Hematopoietic multipotent progenitor cell (in vitro differentiated cells): ENCODE results near the gene PBX1. TPM values are rescaled to one million over a fixed set of nuclear protein-coding genes. Genes with fewer than 3 reads are reported as not detected.

ENCODE experiments used
- DNase-seq, 3 donors: peaks; one replicate each; pipeline ENCODE4 v3.0.0-alpha.2; 2011 to 2015; ENCODE audit warnings: low read depth in 2 of 3, low spot score in 2 of 3
- total RNA-seq: library from RNA; depleted of rRNA; stranded (reverse); fragments of >200 nt; gene quantifications from one replicate; pipeline ENCODE4 v1.2.3, GENCODE V29; 2012

PBX1 gene
- total RNA-seq, 1 donor, result 26.9 TPM

DNA sequence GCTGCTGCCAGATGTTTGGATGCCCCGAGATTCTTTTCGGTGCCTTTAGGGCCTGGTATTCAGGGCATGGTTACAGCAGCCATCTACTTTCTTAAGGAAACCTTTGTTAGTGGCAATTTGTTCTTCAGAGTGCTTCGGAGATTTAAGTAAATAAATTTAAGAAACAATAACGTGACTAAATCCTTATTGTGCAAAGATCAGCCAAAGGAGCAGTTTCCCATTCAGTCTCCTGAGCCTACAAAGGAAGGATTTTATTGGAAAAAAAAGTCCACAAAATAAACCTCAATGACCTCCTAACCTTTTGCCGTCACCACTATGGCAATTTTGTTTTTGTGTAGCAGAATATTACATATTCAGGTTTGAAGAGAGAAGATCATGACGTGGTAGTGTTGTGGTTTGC is 231.1 kb downstream of the PBX1 start:
- no peak for DNase-seq

DNA sequence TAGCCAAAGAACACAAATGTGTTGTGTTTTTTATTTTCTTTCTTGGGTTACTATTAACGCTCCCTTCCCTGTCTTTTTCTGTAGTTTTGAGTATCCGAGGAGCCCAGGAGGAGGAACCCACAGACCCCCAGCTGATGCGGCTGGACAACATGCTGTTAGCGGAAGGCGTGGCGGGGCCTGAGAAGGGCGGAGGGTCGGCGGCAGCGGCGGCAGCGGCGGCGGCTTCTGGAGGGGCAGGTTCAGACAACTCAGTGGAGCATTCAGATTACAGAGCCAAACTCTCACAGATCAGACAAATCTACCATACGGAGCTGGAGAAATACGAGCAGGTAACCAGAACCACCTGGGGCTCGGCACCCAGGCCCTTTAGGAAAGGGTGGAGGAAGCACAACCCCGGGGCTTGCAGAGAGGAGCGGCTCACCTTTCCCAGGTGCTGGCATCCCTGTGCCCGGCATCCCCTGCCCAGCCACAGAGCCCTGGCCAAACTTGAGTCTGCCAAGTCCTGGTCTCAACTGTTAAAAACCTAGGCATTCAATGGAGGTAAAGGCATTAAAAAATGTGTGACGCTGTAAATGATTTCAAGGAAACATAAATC is 233.5 kb downstream of the PBX1 start:
- DNase-seq, result no peak

DNA sequence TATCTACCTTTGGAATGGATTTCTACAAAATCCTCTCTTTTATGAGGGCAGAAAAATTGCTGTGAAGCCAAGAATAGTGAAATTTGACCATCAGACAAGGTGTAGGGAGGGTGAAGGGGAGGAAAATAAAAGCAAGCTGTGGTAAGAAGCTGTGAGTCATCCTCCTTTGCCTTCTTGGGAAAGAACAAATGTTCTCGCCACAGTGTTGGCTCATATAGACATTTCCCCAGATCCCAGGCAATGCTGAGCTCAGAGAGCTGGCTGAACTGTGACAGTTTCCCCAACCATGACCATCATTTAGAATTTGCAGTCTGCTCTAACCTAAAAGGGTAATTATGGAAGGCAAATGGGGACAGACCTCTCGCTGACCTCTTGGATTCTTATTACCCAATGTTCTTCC is 235.4 kb downstream of the PBX1 start:
- DNase-seq, result no peak

DNA sequence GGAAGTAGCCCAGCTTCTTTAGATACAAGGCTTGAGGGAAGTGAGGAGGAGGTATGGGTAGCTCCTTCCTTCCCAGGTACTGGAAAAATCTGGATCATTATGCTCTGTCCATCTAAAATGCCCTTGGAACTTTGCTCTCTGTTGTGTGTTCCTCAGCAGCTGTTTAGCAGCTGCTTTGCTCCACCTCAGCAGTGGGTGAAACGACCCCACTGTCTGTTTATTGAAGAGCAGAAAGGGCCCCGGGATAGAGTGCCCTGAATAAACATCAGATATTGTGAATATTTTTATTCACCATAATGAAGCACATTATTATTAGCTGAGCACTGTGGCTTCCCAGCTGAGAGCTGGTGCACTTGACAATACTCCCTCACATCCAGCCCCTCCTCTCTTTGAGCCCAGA is 237.9 kb downstream of the PBX1 start:
- DNase-seq, result no peak

DNA sequence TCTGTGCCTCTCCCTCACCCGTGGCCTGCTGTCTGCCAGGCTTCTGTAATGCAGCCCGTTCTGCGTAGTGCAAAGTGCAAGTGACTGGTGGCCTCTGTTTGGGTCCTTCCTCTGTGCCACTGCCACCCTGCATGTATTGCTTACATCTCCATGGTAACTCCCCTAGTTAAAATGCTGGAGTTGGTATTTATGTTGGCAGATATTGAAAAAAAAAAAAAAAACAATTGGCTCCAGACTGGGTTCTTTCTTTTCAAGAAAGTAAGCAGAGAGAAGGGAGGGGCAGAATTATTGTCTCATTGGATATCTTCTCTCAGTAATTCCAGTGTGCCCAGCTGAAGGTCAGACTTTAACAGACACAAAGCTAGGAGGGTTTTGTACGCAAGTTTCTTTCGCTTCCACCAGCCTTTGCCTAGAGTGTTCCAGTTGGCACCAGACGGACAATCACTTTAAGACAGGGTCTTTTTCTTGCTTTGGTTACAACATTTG is 242.3 kb downstream of the PBX1 start:
- no peak for DNase-seq

DNA sequence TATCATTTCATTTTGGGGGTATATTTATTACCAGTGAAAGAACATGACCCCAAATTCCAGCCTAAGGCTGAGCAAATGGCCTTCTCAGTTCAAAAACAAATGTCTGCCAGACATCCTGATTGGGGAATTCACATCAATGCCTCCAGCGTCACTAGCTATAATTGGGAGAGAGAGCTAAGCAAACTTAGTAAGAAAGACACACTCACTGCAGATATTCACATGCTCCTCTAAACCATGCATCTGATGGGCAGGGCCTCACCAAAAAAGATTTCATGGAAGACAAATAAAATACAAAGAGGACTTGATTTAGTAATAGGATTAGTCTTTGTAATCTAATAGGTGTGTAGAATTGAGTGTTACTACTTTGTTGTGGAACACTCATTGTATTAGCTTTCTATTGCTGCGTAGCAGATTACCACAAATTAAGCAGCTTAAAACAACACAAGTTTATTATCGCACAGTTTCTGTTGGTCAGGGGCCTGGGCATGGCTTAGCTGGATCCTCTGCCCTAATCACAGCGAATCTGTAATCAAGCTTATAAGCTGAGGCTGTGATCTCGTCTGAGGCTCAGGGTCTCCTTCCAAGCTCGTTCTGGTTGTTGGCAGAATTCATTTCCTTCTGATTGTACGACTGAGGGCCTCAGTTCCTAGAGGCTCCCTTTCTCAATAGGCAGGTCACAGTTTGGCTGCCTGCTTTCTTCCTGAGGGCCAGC is 243.0 kb downstream of the PBX1 start:
- no peak for DNase-seq

DNA sequence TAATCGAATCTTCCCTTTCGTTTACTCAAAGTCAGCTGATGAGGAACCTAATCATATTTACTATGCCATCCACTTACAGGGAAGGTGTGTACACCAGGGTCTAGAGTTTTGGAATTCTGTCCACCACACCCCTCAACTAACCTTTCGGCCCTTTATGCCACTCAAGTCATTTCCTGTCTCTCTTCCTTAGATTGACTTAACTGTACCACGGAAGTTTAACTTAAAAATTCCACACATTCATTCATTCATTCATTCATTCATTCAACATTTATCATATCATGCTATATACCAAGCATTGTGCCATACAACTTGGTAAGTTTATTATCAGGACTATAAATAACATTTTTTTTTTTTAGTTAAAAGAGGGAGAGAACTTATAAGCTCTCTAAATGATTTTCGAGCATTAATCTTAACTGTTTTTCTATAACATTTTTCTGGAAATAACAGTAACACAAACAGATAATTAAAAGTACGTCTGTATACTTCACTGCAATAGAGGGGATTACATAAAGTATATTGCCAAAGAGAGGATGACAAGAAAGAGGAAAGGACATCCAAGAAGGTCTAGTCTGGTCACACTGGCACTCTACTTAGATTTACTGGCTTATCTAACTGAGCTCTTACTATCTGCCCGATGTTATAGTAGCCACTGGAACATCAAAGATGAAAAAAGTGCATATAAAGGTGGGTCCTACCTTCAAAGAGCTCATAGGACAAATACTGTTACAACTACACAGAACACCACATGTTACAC is 243.7 kb downstream of the PBX1 start:
- no peak for DNase-seq

DNA sequence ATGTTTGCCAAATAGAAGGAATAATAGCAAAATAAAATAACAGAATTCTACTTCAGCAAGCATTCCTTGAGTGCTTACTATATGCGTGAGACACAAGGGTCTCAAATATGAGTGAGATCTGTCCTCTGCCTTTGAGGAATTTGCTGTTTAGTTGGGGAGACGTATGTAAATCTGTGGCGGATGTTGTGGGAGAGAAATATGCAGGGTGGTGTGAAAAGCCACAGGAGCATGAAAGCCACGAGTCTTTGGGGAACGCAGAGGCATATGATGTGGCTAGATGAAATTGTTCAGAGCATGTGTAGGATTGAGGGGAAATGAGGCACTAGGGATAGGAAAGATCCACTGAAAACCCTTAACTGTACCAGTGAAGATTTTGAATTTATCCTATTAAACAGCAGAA is 244.4 kb downstream of the PBX1 start:
- no peak for DNase-seq

DNA sequence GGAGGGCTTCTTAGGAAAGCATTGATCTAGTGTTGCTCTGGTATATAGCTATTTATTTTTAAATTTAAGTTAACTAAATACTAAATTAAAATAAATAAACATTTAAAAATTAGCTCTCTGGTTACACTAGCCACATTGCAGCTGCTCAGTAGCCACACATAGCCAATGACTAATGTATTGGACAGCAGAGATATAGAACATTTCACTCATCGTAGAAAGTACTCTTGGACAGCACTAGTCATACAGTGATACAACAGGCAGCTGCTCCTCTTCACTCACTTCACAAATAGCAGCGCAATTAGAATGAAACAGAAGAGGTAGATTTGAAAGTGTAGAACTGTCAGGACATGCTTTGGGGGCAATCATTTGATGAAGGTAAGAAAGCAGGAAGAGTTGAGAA is 245.4 kb downstream of the PBX1 start:
- no peak for DNase-seq

DNA sequence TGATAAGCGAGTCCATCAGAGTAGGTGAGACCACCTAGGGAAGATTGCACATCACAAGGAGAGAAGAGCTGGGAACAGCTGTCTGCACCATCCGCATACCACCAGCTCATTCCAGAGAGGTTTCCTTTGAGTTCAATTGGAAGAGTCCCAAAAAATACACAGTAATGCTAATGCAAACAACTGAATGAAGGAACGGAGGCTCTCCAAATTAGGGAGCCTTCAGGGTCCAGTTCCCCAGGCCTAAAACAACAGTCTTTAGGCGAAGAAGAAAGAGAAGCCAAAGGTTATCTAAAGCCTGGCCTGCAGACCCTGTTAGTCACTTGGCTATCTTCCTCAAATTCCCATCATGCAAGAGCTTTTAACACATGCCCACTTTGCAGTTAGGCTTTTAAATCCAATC is 246.4 kb downstream of the PBX1 start:
- no peak for DNase-seq

DNA sequence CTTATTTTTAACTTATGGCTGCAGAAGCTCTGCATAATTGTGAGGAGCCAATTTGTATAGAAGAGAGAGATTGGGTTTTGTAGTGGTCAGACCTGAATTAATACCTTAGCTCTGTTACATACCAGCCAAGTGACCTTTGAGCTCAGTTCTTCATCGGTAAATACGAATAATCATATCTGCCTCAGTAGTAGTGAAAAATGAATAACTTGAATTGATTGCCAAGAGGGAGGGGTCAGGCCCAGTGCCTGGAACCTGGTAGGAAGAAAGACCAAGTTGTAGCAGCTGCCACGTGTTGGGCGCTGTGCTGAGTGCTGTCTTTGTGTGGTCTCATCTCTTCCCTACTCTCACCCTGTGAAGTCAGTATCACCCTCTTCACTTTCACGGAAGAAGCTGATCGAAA is 247.5 kb downstream of the PBX1 start:
- DNase-seq, result no peak

DNA sequence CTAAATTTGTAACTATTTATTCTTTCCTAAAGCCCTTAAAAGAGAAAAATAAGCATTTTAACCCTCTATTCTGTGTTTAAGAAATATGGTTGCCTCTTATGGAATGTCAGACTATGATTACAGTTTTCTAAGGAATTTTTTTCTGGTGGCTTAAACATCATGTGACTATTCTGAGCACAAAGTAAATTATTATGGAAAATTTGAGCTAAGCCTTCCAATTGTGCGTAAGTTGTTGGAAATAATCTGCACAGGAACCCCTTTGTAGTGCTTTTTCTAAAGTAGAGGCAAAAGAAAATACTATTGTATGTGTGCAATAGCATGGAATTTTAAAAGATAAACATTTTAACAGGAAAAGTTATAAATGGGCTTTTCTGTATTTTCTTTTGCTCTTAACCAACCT is 254.8 kb downstream of the PBX1 start:
- no peak for DNase-seq

DNA sequence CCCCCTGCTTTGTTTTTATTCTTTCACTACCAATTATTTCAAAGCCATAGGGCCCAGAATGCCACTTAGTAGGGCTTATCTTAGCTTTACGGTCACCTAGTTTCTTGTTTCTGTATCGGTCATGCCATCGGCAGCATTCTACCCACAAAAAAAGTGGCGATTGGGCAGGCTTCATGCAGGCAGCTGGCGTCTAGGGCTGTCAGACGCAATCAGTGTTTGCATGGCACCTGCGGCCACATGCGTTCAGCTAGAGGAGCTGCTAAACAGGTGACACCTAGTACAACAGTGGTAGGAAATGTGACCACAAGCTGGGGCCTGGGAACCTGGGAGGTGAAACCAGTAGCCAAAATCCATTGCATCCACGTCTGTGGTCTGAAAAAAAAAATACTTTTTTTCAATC is 262.7 kb downstream of the PBX1 start:
- no peak for DNase-seq

DNA sequence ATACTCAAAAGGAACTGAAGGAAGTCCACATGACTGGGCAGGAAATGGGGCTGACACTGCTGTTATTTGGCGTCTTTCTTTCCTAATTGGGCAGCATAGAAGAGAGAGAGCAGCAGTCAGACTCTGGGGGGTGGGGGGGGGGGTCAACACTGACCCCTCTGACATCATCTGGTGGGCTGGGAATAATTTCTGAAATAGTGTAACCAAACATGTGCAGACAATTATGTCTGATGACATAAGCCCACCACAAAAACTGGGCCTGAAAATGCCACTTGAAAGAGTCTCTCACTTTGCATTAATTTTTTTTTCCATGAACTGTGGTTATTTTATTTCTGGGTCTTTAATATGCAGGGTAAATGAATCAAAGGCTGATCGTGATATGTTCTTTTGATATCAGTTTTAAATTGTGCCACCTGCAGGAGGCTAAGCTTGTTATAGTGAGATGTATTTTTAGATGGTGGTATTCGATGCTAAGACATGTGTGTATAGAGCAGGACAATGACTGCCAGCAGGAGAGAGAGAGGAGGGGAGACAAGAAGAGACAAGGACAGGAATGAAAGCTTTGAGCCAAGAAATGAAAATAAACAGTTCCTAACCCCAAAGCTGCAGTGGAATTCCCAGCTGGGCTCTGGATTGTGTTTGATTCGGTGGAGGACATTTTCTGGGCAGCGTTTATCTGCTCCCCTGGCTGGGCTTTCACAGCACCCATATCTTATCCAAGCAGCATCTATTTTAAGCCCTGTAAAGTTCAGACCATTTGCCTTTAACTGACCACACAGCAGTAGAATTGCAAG is 264.7 kb downstream of the PBX1 start:
- DNase-seq, result no peak

DNA sequence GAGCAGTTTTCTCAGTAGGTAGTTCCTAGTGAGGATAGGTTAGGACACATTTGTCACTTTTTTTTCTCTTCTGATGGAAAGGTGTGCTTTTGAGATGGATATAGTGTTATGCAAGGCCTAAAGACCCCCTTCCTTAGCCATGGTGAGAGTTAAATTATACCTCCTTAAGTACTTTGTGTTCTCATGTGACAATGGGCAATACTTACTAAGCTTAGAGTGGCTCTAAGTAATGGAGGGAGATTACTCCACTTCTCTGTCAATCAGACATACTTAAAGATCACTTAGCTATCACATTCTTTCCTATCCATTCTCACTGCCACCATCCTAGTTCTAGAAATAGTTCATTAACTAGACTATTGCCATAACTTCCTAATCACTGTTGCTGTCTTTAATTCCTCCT is 265.6 kb downstream of the PBX1 start:
- DNase-seq, result no peak

DNA sequence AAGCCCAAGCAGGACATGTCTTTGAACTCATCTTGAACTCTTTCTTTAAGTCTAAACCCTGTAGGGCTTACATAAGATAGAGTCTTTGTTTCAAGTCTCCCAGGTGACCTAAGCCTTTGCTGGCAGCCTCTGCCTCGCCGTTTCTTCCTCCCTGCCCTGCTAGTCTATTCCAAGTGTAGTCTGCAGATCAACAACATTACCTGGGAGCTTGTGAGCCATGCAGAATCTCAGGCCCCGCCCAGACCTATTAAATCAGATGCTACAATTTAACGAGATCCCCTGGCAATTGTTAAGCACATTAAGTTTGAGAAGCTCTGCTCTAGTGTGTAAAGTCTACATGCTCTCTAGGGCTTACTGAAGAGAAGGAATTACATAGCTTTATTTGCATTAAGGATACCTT is 271.6 kb downstream of the PBX1 start:
- DNase-seq, result no peak

DNA sequence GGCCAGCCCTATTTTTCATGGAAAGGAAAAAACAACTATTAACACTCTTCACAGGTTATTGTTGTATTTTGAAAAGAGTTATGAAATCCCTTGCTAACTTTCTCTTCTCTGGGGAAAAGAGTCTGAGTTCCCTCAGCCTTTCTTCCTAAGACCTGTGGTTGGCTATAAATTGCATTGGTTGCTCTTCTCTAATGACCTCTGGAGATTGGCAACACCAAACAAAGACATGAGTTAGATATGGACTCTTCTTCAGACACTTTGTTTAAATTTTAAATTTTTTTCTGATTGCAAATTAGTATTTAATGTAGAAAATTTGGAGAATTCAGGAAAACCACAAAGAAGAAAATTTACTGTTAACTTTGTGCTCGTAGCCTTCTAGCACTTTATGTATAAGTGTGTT is 275.7 kb downstream of the PBX1 start:
- no peak for DNase-seq

DNA sequence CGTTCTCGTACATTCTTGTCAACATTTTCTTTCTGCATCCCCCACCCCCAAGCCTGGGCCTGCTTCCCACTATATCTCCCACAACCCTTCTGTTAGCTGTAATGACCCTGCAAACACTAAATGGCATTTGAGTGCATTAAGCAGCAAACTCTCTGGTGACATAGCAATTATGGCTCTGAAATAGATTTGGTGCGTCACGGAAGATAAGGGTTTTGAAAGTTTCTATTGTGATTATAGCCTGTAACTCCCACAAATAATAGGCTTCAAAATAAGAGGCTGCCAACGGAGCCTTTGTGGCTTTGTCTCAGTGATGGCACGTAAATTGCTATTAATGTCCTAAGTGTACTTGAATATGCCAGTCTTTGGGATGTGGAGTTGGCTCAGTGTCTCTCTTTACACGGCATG is 277.6 kb downstream of the PBX1 start:
- DNase-seq, result no peak

DNA sequence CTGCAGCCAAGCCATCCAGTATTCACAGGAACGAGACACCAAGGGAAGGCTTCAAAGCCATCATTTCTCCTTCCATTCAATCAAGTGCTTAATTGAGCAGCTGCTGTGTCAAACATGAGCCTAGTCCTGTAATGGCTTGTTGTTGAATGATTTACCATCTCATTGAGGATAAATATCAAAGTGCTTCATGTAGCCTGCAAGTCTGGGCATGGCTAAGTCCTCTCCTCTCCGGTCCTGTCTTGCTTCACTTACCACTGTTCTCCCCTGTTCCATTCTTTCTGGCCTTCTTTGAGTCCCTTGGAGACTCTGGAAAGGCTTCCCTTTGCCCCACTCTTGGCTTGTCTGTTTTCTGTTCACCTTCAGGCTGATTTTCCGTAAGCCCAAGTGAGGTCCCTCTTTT is 279.8 kb downstream of the PBX1 start:
- no peak for DNase-seq

DNA sequence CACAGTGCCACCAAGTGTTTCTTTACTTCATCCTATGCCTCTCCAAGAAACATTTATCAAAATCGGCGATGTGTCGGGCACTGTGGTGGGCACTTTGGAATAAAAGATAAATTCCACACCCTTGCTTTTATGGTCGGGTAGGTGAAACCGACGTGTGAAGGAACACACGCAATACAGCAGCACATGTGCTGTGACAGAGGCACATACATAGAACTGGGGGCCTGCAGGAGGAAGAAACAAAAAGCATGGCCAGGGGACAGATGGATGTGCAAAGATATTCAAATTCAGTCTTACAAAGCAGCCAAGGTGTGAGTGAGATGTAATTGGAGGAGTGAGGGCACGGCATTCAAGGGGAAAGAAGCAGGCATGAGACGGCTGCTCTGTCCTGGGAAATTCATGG is 282.0 kb downstream of the PBX1 start:
- no peak for DNase-seq
